ENCODE measurements around the gene EEA1. TPM values are rescaled to one million over a fixed set of nuclear protein-coding genes. Genes with fewer than 3 reads are reported as not detected.

Gene EEA1
- total and polyA plus RNA-seq, 2 of the 4 experiments (the other 2 are of a cell fraction) = 4.6 to 12.5 TPM

DNA sequence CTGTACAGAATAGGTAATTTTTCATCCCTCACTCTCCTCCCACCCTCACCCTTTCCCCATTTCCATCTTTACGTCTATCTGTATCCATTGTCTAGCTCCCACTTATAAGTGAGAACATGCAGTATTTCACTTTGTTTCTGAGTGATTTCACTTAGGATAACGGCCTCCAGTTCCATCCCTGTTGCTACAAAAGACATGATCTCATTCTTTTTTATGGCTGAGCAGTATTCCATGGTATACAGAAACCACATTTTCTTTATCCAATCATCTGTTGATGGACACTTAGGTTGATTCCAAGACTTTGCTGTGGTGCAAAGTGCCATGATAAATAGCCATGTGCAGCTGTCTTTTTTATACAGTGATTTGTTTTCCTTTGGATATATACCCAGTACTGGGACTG lies 16.4 kb downstream of the EEA1 start:
- no peak overlapping the region for H2BK20ac ChIP-seq (ENCODE audit: low read depth, low read length)
- H3K36me3 ChIP-seq (ENCODE audit: control insufficient read depth, insufficient read depth, low read length) = no peaks in the 10 kb centered on the region
- in situ Hi-C loops (cut with MboI; ENCODE audit: low sequenced_read_pairs) = no loop called here
- no peak overlapping the region for H2AFZ ChIP-seq (replicated peaks; ENCODE audit: low read length, poor library complexity)
- H3K14ac ChIP-seq (replicated peaks; ENCODE audit: low read depth, low read length) = no peak overlapping the region
- CTCF ChIA-PET = interaction anchor here (0.6 kb wide), 1 partner anchor 9 kb away, joined by 4 read pairs; no protein-coding TSS in a partner anchor
- H3K4me1 ChIP-seq (ENCODE audit: control insufficient read depth, insufficient read depth, low read length) = peaks cover 2% of the 10 kb centered on the region; the same call in 1 of the 2 replicates
- no peak overlapping the region for H2AK5ac ChIP-seq (ENCODE audit: low read depth, low read length)
- H4K5ac ChIP-seq (ENCODE audit: low read depth, low read length) = no peak overlapping the region
- no CpG with 5 or more reads among the region's 2 CpGs for WGBS, 2 experiments (ENCODE audit: extremely low coverage in 2 of 2, insufficient read length in 1 of 2)
- H3K27ac ChIP-seq (ENCODE audit: insufficient read depth, low read length) = no peak overlapping the region
- no peak for DNase-seq
- H3K4me3 ChIP-seq (ENCODE audit: insufficient read depth, low read depth, low read length) = no peak overlapping the region
- H3K9me1 ChIP-seq (ENCODE audit: insufficient read depth, low read length) = peaks cover 5% of the 10 kb centered on the region; the same call in 1 of the 2 replicates
- H3K23ac ChIP-seq (ENCODE audit: low read depth, low read length) = no peak overlapping the region
- intact Hi-C loops (cut with micrococcal nuclease) = no loop called here
- no peaks in the 10 kb centered on the region for H3K27me3 ChIP-seq (ENCODE audit: control insufficient read depth, insufficient read depth, low read length)
- no peak overlapping the region for H2AK9ac ChIP-seq (replicated peaks; ENCODE audit: low read depth, low read length, poor library complexity)
- peaks cover 3% of the 10 kb centered on the region; the same call in 1 of the 2 replicates for H3K9me3 ChIP-seq (ENCODE audit: control insufficient read depth, insufficient read depth, low read length)
- H3K79me1 ChIP-seq (ENCODE audit: low read depth in 1 of 2, low read length in 2 of 2) = peaks cover 22 to 62% of the 10 kb centered on the region in 2 experiments
- H3K56ac ChIP-seq (ENCODE audit: extremely low read depth, insufficient read depth, low read length) = no peak overlapping the region
- H3K4ac ChIP-seq (ENCODE audit: low read depth, low read length) = no peak overlapping the region
- no peak overlapping the region for H3K4me2 ChIP-seq (ENCODE audit: low read depth, low read length)
- POLR2A ChIA-PET (ENCODE audit: unreplicated experiment) = no interaction called here
- H4K91ac ChIP-seq (ENCODE audit: insufficient read depth, low read depth, low read length) = no peak overlapping the region
- no peak overlapping the region for H3K18ac ChIP-seq (ENCODE audit: low read depth, low read length)
- no peak overlapping the region for H2BK5ac ChIP-seq (ENCODE audit: low read depth, low read length, poor library complexity, severe bottlenecking)
- no peak overlapping the region for H4K8ac ChIP-seq (ENCODE audit: low read depth in 2 of 2, low read length in 2 of 2)
- dilution Hi-C loops (cut with HindIII; ENCODE audit: low sequenced_read_pairs, unreplicated experiment) = no loop called here
- no peak overlapping the region for H2BK15ac ChIP-seq (ENCODE audit: low read depth, low read length)
- no peak for TF ChIP-seq NFE2L2 (IDR thresholded peaks at IDR 0.05; ENCODE audit: low read depth, low read length)
- no peak for TF ChIP-seq CHD1 (IDR thresholded peaks at IDR 0.05; ENCODE audit: low read depth, low read length)
- no peak for TF ChIP-seq POLR2A (IDR thresholded peaks at IDR 0.05; ENCODE audit: low read depth, low read length)
- TF ChIP-seq, protein P1, sequence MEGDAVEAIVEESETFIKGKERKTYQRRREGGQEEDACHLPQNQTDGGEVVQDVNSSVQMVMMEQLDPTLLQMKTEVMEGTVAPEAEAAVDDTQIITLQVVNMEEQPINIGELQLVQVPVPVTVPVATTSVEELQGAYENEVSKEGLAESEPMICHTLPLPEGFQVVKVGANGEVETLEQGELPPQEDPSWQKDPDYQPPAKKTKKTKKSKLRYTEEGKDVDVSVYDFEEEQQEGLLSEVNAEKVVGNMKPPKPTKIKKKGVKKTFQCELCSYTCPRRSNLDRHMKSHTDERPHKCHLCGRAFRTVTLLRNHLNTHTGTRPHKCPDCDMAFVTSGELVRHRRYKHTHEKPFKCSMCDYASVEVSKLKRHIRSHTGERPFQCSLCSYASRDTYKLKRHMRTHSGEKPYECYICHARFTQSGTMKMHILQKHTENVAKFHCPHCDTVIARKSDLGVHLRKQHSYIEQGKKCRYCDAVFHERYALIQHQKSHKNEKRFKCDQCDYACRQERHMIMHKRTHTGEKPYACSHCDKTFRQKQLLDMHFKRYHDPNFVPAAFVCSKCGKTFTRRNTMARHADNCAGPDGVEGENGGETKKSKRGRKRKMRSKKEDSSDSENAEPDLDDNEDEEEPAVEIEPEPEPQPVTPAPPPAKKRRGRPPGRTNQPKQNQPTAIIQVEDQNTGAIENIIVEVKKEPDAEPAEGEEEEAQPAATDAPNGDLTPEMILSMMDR (conservative IDR thresholded peaks at IDR 0.05; ENCODE audit: low read depth, low read length) = no peak
- no peak for TF ChIP-seq RAD21 (IDR thresholded peaks at IDR 0.05; ENCODE audit: low read length)
- TF ChIP-seq BHLHE40 (IDR thresholded peaks at IDR 0.05; ENCODE audit: low read depth, low read length) = no peak
- TF ChIP-seq CEBPB (IDR thresholded peaks at IDR 0.05; ENCODE audit: low read depth, low read length) = no peak
- TF ChIP-seq SMC3 (IDR thresholded peaks at IDR 0.05; ENCODE audit: low read depth, low read length) = no peak
- TF ChIP-seq RFX5 (IDR thresholded peaks at IDR 0.05; ENCODE audit: low read depth, low read length) = no peak
- no peak for TF ChIP-seq MAFK (IDR thresholded peaks at IDR 0.05; ENCODE audit: low read depth, low read length)
- TF ChIP-seq, protein P2, sequence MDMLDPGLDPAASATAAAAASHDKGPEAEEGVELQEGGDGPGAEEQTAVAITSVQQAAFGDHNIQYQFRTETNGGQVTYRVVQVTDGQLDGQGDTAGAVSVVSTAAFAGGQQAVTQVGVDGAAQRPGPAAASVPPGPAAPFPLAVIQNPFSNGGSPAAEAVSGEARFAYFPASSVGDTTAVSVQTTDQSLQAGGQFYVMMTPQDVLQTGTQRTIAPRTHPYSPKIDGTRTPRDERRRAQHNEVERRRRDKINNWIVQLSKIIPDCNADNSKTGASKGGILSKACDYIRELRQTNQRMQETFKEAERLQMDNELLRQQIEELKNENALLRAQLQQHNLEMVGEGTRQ (IDR thresholded peaks at IDR 0.05; ENCODE audit: low read depth, low read length) = no peak
- no peak for TF ChIP-seq RCOR1 (IDR thresholded peaks at IDR 0.05; ENCODE audit: insufficient replicate concordance, low read length)
- TF ChIP-seq, protein P3, sequence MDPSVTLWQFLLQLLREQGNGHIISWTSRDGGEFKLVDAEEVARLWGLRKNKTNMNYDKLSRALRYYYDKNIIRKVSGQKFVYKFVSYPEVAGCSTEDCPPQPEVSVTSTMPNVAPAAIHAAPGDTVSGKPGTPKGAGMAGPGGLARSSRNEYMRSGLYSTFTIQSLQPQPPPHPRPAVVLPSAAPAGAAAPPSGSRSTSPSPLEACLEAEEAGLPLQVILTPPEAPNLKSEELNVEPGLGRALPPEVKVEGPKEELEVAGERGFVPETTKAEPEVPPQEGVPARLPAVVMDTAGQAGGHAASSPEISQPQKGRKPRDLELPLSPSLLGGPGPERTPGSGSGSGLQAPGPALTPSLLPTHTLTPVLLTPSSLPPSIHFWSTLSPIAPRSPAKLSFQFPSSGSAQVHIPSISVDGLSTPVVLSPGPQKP (IDR thresholded peaks at IDR 0.05; ENCODE audit: borderline replicate concordance, low read depth, low read length) = no peak
- no peak for TF ChIP-seq MAZ (IDR thresholded peaks at IDR 0.05; ENCODE audit: borderline replicate concordance, low read depth, low read length)
- TF ChIP-seq FOS (IDR thresholded peaks at IDR 0.05; ENCODE audit: low read depth, low read length) = no peak
- TF ChIP-seq MXI1 (IDR thresholded peaks at IDR 0.05; ENCODE audit: borderline replicate concordance, low read depth, low read length) = no peak
- no peak overlapping the region for H3K9ac ChIP-seq (ENCODE audit: low read depth, low read length)
- no peak overlapping the region for H2BK120ac ChIP-seq (ENCODE audit: low read depth, low read length)
- ATAC-seq (ENCODE audit: low read depth) = no peak
- H4K20me1 ChIP-seq (ENCODE audit: insufficient read depth, low read length) = peaks cover 31% of the 10 kb centered on the region
- no TSS peak for BruUV-seq (replicated peaks)
